Measurements from ENCODE around the gene FRAS1.

DNA sequence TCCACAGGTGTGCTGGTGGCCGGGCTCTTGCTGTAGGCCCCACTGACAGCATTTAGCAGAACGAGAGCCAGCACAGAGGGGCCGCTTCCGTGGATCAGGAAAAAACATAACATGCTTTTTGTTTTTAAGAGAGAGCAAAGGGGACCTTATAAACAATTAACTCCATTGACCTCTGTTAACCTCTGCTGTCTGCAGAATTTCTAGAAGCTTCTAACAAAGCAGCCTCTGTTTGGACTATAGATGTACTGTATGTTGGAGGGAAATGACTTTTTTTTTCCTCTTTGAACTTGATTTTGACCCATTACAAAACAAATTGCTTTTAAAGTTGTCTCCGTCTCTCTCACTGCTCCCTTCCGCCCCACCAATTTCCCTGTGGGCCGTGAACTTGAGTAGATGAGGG lies 210.7 kb downstream of the FRAS1 start:
- TF ChIP-seq, protein P1, sequence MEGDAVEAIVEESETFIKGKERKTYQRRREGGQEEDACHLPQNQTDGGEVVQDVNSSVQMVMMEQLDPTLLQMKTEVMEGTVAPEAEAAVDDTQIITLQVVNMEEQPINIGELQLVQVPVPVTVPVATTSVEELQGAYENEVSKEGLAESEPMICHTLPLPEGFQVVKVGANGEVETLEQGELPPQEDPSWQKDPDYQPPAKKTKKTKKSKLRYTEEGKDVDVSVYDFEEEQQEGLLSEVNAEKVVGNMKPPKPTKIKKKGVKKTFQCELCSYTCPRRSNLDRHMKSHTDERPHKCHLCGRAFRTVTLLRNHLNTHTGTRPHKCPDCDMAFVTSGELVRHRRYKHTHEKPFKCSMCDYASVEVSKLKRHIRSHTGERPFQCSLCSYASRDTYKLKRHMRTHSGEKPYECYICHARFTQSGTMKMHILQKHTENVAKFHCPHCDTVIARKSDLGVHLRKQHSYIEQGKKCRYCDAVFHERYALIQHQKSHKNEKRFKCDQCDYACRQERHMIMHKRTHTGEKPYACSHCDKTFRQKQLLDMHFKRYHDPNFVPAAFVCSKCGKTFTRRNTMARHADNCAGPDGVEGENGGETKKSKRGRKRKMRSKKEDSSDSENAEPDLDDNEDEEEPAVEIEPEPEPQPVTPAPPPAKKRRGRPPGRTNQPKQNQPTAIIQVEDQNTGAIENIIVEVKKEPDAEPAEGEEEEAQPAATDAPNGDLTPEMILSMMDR (IDR thresholded peaks at IDR 0.05): no peak
- no peak for TF ChIP-seq POLR2A (IDR thresholded peaks at IDR 0.05)

Measured in right lobe of liver (tissue), 4 donors.